Activated T-helper 1 cell treated with Interleukin-2 at 50 U/mL for 16 hours (primary cell): ENCODE measurements around the gene BOLA2.
A peak's percentile ranks its signal among the peaks of the same experiment; 100 is the strongest.
"Not testable (repeated sequence)": the region's sequence is repeated elsewhere in the genome, so short reads cannot be mapped to it uniquely, and the experiment has no call there.

Source experiments
- DNase-seq: peaks from one replicate; pipeline ENCODE4 v3.0.0-alpha.2; 2020; ENCODE audit warnings: low read depth

BOLA2 gene

GRCh38 chr16:29454269-29454668 is at the start of gene BOLA2, which contains the start of gene SLX1B:
Gene BOLA2 (minus strand): TSS chr16:29454351. CDS start chr16:29454253, 98 bp downstream.
Gene SLX1B (plus strand): TSS chr16:29454533.
- not testable (repeated sequence) for DNase-seq

- not testable (repeated sequence) for DNase-seq
Observed at GRCh38 chr16:29482276-29482675, 28.1 kb upstream of the BOLA2 start.

DNA sequence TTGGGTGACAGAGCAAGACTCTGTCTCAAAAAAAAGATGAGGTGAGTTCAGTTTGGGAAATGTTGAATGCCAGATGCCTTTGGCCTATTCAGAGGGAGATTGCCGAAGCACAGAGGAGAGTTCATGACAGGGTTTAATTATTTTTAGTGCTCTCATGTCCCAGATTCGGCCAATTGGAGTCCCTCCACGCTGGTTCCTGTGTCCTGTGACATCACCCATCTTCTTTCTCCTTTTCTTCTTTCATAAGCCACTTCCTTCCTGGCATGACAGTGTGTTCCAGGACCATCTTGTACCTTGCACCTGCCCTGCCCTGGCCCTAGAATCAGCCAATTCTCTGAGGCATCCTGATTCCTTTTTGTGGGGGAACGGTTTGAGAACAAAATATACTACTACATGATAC is 17.9 kb upstream of the BOLA2 start:
- not testable (repeated sequence) for DNase-seq

- DNase-seq: peak; percentile 33
Observed at GRCh38 chr16:29469660-29470059, 15.5 kb upstream of the BOLA2 start.

DNA sequence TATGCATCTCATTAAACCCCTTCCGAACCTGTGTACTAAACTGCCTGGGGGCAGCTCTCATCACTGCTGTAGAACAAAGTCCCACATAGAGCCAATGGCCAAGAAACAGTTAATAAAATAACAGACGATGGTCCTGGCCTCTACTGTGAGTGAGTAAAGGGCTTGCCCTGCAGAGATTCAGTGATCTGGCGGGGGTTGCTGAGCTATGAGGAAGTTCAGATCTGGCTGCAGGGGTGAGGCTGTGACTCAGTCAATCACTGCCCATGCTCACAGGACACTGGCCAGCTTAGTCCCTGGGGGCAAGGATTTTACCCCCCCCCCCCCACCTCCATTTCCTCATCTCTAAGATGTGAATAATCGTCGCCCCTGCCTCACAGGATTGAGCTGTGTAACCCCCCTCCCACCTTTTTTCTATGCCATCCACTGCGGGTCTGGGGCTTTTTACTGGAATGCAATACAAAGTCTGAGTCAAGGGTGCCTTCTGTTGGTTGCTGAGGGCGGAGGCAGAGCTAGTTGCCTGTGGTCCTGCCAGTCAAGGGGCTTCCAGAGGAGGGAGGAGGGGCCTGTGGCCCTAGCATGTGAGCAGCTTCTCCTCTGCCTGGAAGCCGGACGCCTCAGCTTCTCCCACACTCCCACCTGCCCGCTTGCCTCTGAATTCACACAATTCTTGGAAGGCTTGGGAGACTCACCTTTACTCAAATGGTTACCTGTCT is 13.7 kb upstream of the BOLA2 start:
- not testable (repeated sequence) for DNase-seq

DNA sequence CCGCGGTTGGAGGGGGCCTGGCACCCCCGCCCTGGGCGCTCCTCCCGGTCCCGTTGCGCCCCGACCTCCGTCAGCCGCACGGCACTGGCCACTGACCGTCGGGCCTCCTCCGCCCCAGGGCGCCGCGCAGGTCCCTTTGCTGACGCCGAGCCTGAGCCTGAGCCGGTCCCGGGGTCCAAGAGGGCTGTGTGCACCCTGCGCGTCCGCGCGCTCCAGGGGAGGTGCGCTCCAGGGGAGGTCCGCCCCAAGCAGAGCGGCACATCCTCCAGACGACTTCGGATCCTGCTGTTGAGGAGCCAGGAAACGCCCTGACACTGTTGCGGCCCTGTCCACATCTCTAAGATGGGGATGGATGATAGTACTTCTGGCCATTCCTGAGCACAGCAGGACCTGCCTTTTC is 12.8 kb upstream of the BOLA2 start:
- not testable (repeated sequence) for DNase-seq

- DNase-seq: not testable (repeated sequence)
Observed at GRCh38 chr16:29465985-29466824, 12.1 kb upstream of the BOLA2 start.

DNA sequence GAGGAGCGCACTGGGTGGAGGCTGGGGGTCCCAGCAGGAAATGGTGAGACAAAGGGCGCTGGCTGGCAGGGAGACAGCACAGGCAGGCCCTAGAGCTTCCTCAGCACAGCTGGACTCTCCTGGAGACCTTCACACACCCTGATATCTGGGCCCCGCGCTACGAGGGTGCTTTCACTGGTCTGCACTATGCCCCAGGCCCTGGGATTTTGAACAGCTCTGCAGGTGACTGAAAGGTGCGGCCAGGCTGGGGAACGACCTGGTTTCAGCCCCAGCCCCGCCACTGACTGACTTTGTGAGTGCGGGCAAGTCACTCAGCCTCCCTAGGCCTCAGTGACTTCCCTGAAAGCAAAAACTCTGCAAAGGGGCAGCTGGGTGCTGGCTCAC is 6.5 kb upstream of the BOLA2 start:
- DNase-seq: not testable (repeated sequence)

DNA sequence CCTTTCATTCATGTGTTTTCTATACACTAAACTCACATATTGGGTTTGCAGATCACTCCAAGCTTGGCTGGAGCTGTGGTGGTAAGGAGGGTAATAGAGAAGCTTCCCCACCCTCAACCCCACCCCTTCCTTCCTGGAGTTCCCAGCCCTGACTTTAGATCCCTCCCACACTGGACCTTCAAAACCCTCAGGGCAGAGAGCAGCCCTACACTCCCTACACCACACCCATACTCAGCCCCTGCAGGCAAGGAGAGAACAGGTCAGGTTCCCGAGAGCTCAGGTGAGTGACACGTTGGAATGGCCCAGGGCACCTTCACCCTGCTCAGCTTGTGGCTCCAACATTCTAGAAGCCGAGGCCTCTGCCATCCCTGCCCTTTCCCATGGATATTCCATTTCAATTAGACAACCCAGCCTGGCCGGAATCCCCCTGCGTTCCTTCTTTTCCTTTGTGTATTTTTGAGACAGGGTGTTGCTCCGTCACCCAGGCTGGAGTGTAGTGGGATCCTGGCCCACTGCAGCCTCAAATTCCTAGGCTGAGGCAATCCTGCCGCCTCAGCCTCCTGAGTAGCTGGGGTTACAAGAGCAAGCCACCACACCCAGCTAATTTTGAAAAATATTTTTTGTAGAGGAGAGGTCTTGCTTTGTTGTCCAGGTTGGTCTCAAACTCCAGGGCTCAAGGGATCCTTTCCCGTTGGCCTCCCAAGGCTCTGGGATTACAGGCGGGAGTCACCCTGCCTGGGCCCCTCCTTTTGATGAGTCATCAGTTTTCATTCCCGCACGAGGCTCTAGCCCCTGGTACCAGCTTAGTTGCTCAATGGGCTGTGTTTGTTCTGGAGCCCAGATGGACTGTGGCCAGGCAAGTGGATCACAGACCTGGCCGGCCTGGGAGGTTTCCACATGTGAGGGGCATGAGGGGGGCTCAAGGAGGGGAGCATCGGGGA is 5.8 kb upstream of the BOLA2 start, which contains the start of gene SULT1A4:
SULT1A4 (plus strand) TSS at position 208 of the 941 bp plus-strand sequence. CDS start 1,473 bp downstream, outside the sequence.
- not testable (repeated sequence) for DNase-seq

DNA sequence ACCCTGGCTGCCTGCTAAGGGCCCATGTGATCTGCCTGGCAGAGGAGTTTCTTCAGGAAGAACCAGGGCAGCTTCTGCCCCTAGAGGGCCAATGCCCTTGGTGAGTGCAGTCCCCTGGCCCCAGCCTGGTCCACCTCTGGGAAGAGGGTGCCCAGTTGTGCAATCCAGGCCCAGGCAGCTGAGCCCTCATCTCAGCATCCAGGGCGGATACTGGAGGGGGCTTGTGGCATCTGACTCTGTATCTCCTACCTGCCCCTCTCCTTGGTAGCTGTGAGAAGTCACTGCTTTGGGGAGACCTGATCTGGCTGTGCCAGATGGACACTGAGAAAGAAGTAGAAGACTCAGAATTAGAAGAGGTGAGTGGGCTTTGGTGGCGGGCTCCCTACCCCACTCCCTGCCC is 3.5 kb upstream of the BOLA2 start:
- not testable (repeated sequence) for DNase-seq

GRCh38 chr16:29454828-29455227 is 677 bp upstream of the BOLA2 start:
- not testable (repeated sequence) for DNase-seq

DNA sequence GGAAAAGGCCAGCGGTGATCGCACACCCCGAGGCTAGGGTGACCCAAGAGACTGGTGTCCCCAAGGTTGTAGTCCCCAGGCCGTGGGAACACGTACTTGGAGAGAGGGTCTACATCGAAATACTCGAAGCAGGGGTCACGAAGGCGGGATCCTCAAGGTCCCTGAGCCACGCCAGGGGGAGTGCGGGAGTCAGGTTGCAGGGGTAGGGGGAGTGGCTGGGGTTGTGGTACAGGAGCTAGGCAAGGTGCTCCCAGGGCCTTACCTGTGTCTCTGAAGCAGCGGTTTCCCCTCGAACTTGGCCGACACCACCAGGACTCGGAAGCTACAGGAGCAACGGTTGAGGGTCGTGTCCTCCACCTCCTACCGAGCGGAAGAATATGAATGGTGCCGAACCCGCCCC is 397 bp downstream of the BOLA2 start:
- DNase-seq: not testable (repeated sequence)

- DNase-seq: not testable (repeated sequence)
Observed at GRCh38 chr16:29425390-29425789, 28.8 kb downstream of the BOLA2 start.

DNA sequence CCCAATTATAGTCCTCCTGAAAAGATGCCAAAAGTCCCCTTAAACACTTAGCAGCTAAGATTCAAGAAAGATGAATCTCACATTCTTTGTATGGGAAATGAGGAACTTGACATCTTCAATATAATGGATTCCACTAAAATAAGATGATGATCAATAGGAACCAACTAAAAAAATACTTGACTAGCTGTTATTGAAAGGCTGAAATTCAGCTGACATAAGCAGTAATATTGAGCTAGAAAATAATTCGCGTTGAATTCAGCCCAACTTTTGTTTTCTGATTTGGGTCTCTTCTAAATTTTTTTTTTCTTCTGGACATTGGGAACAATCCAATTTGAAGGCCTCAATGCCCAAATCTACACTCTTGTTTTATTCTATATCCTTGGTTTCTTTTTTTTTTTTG is 30.6 kb downstream of the BOLA2 start:
- DNase-seq: not testable (repeated sequence)

DNA sequence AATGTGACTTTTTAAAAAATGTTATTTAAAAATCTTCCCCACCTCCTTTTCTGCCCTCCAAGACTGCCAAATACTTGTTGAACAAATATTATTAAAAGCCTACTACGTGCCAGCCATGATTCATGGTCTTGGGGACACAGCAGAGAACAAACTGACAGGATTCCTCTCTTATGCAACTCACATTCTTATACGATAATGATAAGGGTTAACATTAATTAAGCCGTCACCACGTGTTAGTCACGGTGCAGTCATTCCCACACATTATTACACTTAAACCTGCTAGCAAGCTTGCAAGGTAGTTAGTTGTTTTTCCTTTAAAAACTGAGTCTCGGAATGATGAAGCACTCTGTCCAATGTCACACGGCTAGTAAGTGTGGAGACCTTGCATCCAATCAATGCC is 48.9 kb downstream of the BOLA2 start:
- not testable (repeated sequence) for DNase-seq
